Measurements from ENCODE around the gene TELO2. TPM values are rescaled to one million over a fixed set of nuclear protein-coding genes. Genes with fewer than 3 reads are reported as not detected.

Gene TELO2
- polyA plus RNA-seq, 2 of the 4 experiments (the other 2 are of a cell fraction), result 10.6 to 34.8 TPM

- ATAC-seq (no peak), FAIRE-seq (no peak), DNase-seq (ENCODE audit: low read depth in 1 of 2, low spot score in 1 of 2) (no peak)
- no peaks in the 10 kb centered on the region for H3K9me3 ChIP-seq
- 91% methylated on average over 11 of the region's 11 CpGs for WGBS (ENCODE audit: missing lambda C conversion rate)
- H3K4me3 ChIP-seq, result no peak overlapping the region
- TF ChIP-seq NFE2L2 (conservative IDR thresholded peaks at IDR 0.05; ENCODE audit: low read length) (no peak), HOXA7 (CRISPR knock-in tag; IDR thresholded peaks at IDR 0.05) (no peak), FOXS1 (CRISPR knock-in tag; IDR thresholded peaks at IDR 0.05) (no peak), FOSB (CRISPR knock-in tag; IDR thresholded peaks at IDR 0.05) (no peak), RCOR1 (IDR thresholded peaks at IDR 0.05; ENCODE audit: low read depth, low read length) (no peak), CHD2 (IDR thresholded peaks at IDR 0.05; ENCODE audit: low read length, partially characterized antibody) (no peak), ZC3H11A (IDR thresholded peaks at IDR 0.05) (no peak), BHLHE40 (IDR thresholded peaks at IDR 0.05; ENCODE audit: low read depth, low read length) (no peak), EP300 (IDR thresholded peaks at IDR 0.05) (no peak), ZNF302 (CRISPR knock-in tag; IDR thresholded peaks at IDR 0.05) (no peak), E2F6 (IDR thresholded peaks at IDR 0.05; ENCODE audit: borderline replicate concordance, low read depth) (no peak), ELK1 (IDR thresholded peaks at IDR 0.05; ENCODE audit: low read depth, low read length) (no peak), HMGXB4 (CRISPR knock-in tag; IDR thresholded peaks at IDR 0.05; ENCODE audit: borderline replicate concordance) (no peak), ZFP36 (IDR thresholded peaks at IDR 0.05; ENCODE audit: borderline replicate concordance, partially characterized antibody) (no peak), TFCP2L1 (CRISPR knock-in tag; IDR thresholded peaks at IDR 0.05) (no peak)
- no peaks in the 10 kb centered on the region for H3K4me1 ChIP-seq
- POLR2A ChIA-PET, result no interaction called here
- no peak overlapping the region for H3K27ac ChIP-seq
- CTCF ChIA-PET, result no interaction called here
- no peak overlapping the region for H3K4me2 ChIP-seq
Measured at GRCh38 chr16:1557576-1557975, 64.4 kb downstream of the TELO2 start.

- CTCF ChIA-PET, result interaction anchor here (1.1 kb wide), 1 partner anchor 31 kb away, joined by 3 read pairs; no protein-coding TSS in a partner anchor
- Histone ChIP-seq H3K4me2 (no peak overlapping the region), H3K27ac (no peak overlapping the region), H3K4me3 (no peak overlapping the region), H3K9me3 (no peaks in the 10 kb centered on the region), H3K4me1 (no peaks in the 10 kb centered on the region)
- FAIRE-seq, result no peak
- DNase-seq (ENCODE audit: low read depth in 1 of 2, low spot score in 1 of 2), result no peak
- 91% methylated on average over 18 of the region's 18 CpGs for WGBS (ENCODE audit: missing lambda C conversion rate)
- POLR2A ChIA-PET, result no interaction called here
- TF ChIP-seq MAFK (IDR thresholded peaks at IDR 0.05; ENCODE audit: partially characterized antibody) (peak; percentile 70), FOXS1 (CRISPR knock-in tag; IDR thresholded peaks at IDR 0.05) (no peak)
- no peak for ATAC-seq
Measured at GRCh38 chr16:1559446-1559975, 66.4 kb downstream of the TELO2 start.

Other genes with a start within 250 kb of the TELO2 start
- gene TPSD1, start 237.3 kb upstream of the TELO2 start, polyA plus RNA-seq (2011; rRNA removed), result not detected in 2 replicates
- gene TPSD1, start 237.3 kb upstream of the TELO2 start, polyA plus RNA-seq (2017; fragmentation: RNase III; extraction: RNeasy Plus Mini Kit Qiagen cat#74134 plus additional on column Dnase treatment), result not detected in 3 replicates
- gene UBE2I, start 183.7 kb upstream of the TELO2 start, polyA plus RNA-seq (2011; rRNA removed), result 131 and 170 TPM in 2 replicates
- 207 to 210 TPM (median 208 TPM) in 3 replicates for gene UBE2I, start 183.7 kb upstream of the TELO2 start, polyA plus RNA-seq (2017; fragmentation: RNase III; extraction: RNeasy Plus Mini Kit Qiagen cat#74134 plus additional on column Dnase treatment)
- gene BAIAP3, start 159.7 kb upstream of the TELO2 start, polyA plus RNA-seq (2011; rRNA removed), result 0.31 and 0.42 TPM in 2 replicates
- 0.26 to 0.51 TPM (median 0.32 TPM) in 3 replicates for gene BAIAP3, start 159.7 kb upstream of the TELO2 start, polyA plus RNA-seq (2017; fragmentation: RNase III; extraction: RNeasy Plus Mini Kit Qiagen cat#74134 plus additional on column Dnase treatment)
- 27.2 and 32.6 TPM in 2 replicates for gene TSR3, start 141.5 kb upstream of the TELO2 start, polyA plus RNA-seq (2011; rRNA removed)
- gene TSR3, start 141.5 kb upstream of the TELO2 start, polyA plus RNA-seq (2017; fragmentation: RNase III; extraction: RNeasy Plus Mini Kit Qiagen cat#74134 plus additional on column Dnase treatment), result 50.9 to 52.3 TPM (median 51.7 TPM) in 3 replicates
- gene GNPTG, start 141.4 kb upstream of the TELO2 start, polyA plus RNA-seq (2011; rRNA removed), result 24.2 and 25.3 TPM in 2 replicates
- gene GNPTG, start 141.4 kb upstream of the TELO2 start, polyA plus RNA-seq (2017; fragmentation: RNase III; extraction: RNeasy Plus Mini Kit Qiagen cat#74134 plus additional on column Dnase treatment), result 21.9 to 24.2 TPM (median 23.4 TPM) in 3 replicates
- gene UNKL, start 78.7 kb upstream of the TELO2 start, polyA plus RNA-seq (2011; rRNA removed), result 17.2 and 20.7 TPM in 2 replicates
- 37.6 to 41.2 TPM (median 38.2 TPM) in 3 replicates for gene UNKL, start 78.7 kb upstream of the TELO2 start, polyA plus RNA-seq (2017; fragmentation: RNase III; extraction: RNeasy Plus Mini Kit Qiagen cat#74134 plus additional on column Dnase treatment)
- 33.0 and 35.4 TPM in 2 replicates for gene UQCC4, start 72.6 kb upstream of the TELO2 start, polyA plus RNA-seq (2011; rRNA removed)
- 21.5 to 23.6 TPM (median 23.0 TPM) in 3 replicates for gene UQCC4, start 72.6 kb upstream of the TELO2 start, polyA plus RNA-seq (2017; fragmentation: RNase III; extraction: RNeasy Plus Mini Kit Qiagen cat#74134 plus additional on column Dnase treatment)
- not detected in 2 replicates for gene PERCC1, start 62.3 kb upstream of the TELO2 start, polyA plus RNA-seq (2011; rRNA removed)
- not detected in 3 replicates for gene PERCC1, start 62.3 kb upstream of the TELO2 start, polyA plus RNA-seq (2017; fragmentation: RNase III; extraction: RNeasy Plus Mini Kit Qiagen cat#74134 plus additional on column Dnase treatment)
- gene CCDC154, start 48.8 kb upstream of the TELO2 start, polyA plus RNA-seq (2011; rRNA removed), result 0.16 and 0.34 TPM in 2 replicates
- 0.49 to 0.74 TPM (median 0.70 TPM) in 3 replicates for gene CCDC154, start 48.8 kb upstream of the TELO2 start, polyA plus RNA-seq (2017; fragmentation: RNase III; extraction: RNeasy Plus Mini Kit Qiagen cat#74134 plus additional on column Dnase treatment)
- gene CLCN7, start 18.3 kb upstream of the TELO2 start, polyA plus RNA-seq (2011; rRNA removed), result 17.2 and 19.9 TPM in 2 replicates
- gene CLCN7, start 18.3 kb upstream of the TELO2 start, polyA plus RNA-seq (2017; fragmentation: RNase III; extraction: RNeasy Plus Mini Kit Qiagen cat#74134 plus additional on column Dnase treatment), result 51.6 to 69.7 TPM (median 62.8 TPM) in 3 replicates
- gene PTX4, start 4.4 kb upstream of the TELO2 start, polyA plus RNA-seq (2011; rRNA removed), result not detected in 2 replicates
- 0.07 TPM in 2 of 3 replicates, not detected in the other for gene PTX4, start 4.4 kb upstream of the TELO2 start, polyA plus RNA-seq (2017; fragmentation: RNase III; extraction: RNeasy Plus Mini Kit Qiagen cat#74134 plus additional on column Dnase treatment)
- gene TMEM204, start 40.3 kb downstream of the TELO2 start, polyA plus RNA-seq (2011; rRNA removed), result not detected in 2 replicates
- not detected in 3 replicates for gene TMEM204, start 40.3 kb downstream of the TELO2 start, polyA plus RNA-seq (2017; fragmentation: RNase III; extraction: RNeasy Plus Mini Kit Qiagen cat#74134 plus additional on column Dnase treatment)
- gene IFT140, start 118.7 kb downstream of the TELO2 start, polyA plus RNA-seq (2011; rRNA removed), result 6.8 and 6.9 TPM in 2 replicates
- gene IFT140, start 118.7 kb downstream of the TELO2 start, polyA plus RNA-seq (2017; fragmentation: RNase III; extraction: RNeasy Plus Mini Kit Qiagen cat#74134 plus additional on column Dnase treatment), result 11.1 to 14.4 TPM (median 13.7 TPM) in 3 replicates
- 6.5 and 8.6 TPM in 2 replicates for gene CRAMP1, start 119.0 kb downstream of the TELO2 start, polyA plus RNA-seq (2011; rRNA removed)
- gene CRAMP1, start 119.0 kb downstream of the TELO2 start, polyA plus RNA-seq (2017; fragmentation: RNase III; extraction: RNeasy Plus Mini Kit Qiagen cat#74134 plus additional on column Dnase treatment), result 8.6 to 9.1 TPM (median 9.1 TPM) in 3 replicates
- gene JPT2, start 184.9 kb downstream of the TELO2 start, polyA plus RNA-seq (2011; rRNA removed), result 91.6 and 97.6 TPM in 2 replicates
- gene JPT2, start 184.9 kb downstream of the TELO2 start, polyA plus RNA-seq (2017; fragmentation: RNase III; extraction: RNeasy Plus Mini Kit Qiagen cat#74134 plus additional on column Dnase treatment), result 139 to 156 TPM (median 150 TPM) in 3 replicates
- 12.0 and 13.4 TPM in 2 replicates for gene MAPK8IP3, start 212.8 kb downstream of the TELO2 start, polyA plus RNA-seq (2011; rRNA removed)
- gene MAPK8IP3, start 212.8 kb downstream of the TELO2 start, polyA plus RNA-seq (2017; fragmentation: RNase III; extraction: RNeasy Plus Mini Kit Qiagen cat#74134 plus additional on column Dnase treatment), result 48.2 to 55.1 TPM (median 53.3 TPM) in 3 replicates

Measured in A549 (cell line).